ENCODE measurements around the gene KAT5.

GRCh38 chr11:65692367-65692766, 19.7 kb upstream of the KAT5 start:
- TF ChIP-seq, protein P1, sequence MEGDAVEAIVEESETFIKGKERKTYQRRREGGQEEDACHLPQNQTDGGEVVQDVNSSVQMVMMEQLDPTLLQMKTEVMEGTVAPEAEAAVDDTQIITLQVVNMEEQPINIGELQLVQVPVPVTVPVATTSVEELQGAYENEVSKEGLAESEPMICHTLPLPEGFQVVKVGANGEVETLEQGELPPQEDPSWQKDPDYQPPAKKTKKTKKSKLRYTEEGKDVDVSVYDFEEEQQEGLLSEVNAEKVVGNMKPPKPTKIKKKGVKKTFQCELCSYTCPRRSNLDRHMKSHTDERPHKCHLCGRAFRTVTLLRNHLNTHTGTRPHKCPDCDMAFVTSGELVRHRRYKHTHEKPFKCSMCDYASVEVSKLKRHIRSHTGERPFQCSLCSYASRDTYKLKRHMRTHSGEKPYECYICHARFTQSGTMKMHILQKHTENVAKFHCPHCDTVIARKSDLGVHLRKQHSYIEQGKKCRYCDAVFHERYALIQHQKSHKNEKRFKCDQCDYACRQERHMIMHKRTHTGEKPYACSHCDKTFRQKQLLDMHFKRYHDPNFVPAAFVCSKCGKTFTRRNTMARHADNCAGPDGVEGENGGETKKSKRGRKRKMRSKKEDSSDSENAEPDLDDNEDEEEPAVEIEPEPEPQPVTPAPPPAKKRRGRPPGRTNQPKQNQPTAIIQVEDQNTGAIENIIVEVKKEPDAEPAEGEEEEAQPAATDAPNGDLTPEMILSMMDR (IDR thresholded peaks at IDR 0.05): no peak
- no peak for TF ChIP-seq POLR2A (IDR thresholded peaks at IDR 0.05)
